GM12874 (cell line): ENCODE data around the gene ATP1B1.

Experiments
- TF ChIP-seq, protein P1 (sequence below): IDR thresholded peaks from 2 replicates; pipeline ENCODE4 v1.5.1; 2011; ENCODE audit warnings: low read depth, mild to moderate bottlenecking, control low read depth, low read length, moderate library complexity; ENCODE audit not compliant: insufficient read depth

Gene ATP1B1

GRCh38 chr1:169099561-169099960 lies 6.9 kb upstream of the ATP1B1 start:
- TF ChIP-seq, protein P1, sequence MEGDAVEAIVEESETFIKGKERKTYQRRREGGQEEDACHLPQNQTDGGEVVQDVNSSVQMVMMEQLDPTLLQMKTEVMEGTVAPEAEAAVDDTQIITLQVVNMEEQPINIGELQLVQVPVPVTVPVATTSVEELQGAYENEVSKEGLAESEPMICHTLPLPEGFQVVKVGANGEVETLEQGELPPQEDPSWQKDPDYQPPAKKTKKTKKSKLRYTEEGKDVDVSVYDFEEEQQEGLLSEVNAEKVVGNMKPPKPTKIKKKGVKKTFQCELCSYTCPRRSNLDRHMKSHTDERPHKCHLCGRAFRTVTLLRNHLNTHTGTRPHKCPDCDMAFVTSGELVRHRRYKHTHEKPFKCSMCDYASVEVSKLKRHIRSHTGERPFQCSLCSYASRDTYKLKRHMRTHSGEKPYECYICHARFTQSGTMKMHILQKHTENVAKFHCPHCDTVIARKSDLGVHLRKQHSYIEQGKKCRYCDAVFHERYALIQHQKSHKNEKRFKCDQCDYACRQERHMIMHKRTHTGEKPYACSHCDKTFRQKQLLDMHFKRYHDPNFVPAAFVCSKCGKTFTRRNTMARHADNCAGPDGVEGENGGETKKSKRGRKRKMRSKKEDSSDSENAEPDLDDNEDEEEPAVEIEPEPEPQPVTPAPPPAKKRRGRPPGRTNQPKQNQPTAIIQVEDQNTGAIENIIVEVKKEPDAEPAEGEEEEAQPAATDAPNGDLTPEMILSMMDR, result no peak

- TF ChIP-seq, protein P1, result no peak
These were observed 6.3 kb upstream of the ATP1B1 start for GRCh38 chr1:169100208-169100607.

DNA sequence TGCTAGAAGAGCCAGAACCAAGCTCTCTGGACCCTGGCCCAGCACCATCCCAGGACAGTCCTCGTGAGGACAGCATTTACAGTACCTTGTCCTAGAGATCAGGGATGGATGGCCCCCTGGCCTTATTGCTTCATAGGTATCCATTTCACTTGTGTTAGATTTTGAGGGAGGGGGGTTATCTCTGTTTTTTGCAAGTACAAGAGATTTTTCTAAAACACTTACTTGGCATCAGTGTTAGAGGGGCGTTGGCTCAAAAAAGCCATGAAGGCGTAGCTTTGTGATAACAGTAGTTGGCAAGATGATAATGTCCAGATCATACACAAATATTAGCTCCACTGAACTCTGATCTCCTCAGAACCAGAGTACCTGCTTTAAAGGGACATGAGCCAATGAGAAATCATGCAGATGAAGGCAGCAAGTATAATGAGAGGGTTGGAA lies 5.8 kb upstream of the ATP1B1 start:
- TF ChIP-seq, protein P1, result no peak

DNA sequence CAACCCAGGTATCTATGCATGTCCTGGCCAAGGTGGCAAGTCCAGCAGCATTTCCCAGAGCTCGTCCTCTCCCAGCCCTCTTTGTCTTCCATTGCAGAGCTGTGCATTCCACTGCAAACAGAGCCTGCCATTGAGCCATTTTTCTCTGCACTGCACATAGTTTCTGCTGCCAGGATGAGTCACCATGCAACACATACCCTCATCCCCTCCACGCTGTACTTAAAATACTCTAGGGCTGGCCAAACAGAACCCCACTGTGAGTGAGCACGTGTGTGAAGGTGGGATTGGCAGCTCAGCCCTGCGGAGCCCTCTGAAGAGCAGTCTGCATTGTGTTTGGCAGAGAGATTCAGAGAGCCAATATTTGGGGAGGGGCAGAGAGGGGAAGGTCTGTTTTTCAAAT lies 3.9 kb upstream of the ATP1B1 start:
- TF ChIP-seq, protein P1, result no peak

GRCh38 chr1:169103002-169103401 lies 3.5 kb upstream of the ATP1B1 start:
- TF ChIP-seq, protein P1, result no peak

- TF ChIP-seq, protein P1, result no peak
These were observed 3.0 kb upstream of the ATP1B1 start for GRCh38 chr1:169103480-169103893.

GRCh38 chr1:169105087-169105433 lies 1.4 kb upstream of the ATP1B1 start:
- TF ChIP-seq, protein P1, result no peak
